Activated T-helper 2 cell treated with anti-CD3 and anti-CD28 coated beads, Interferon-gamma antibody, Interleukin-2, Interleukin-4, amounts not matched to agents 10 μg/mL and 5 μg/mL and 100 μg/mL, durations not matched to agents 14 hours and 24 hours and 36 hours (primary cell): ENCODE data around the gene TWIST2. TPM values are rescaled to one million over a fixed set of nuclear protein-coding genes. Genes with fewer than 3 reads are reported as not detected.

Experiments used
- DNase-seq: peaks from one replicate; pipeline ENCODE4 v3.0.0; 2021; ENCODE audit warnings: low spot score
- H3K27ac Mint-ChIP-seq: one replicate; pipeline ENCODE4 v1.8.0; 2021; ENCODE audit warnings: mixed read lengths
- H3K27me3 Mint-ChIP-seq: one replicate; pipeline ENCODE4 v1.8.0; 2021; ENCODE audit warnings: low read depth, mixed read lengths
- H3K36me3 Mint-ChIP-seq: one replicate; pipeline ENCODE4 v1.8.0; 2021; ENCODE audit warnings: low read depth, mixed read lengths
- H3K4me1 Mint-ChIP-seq: one replicate; pipeline ENCODE4 v1.8.0; 2021; ENCODE audit warnings: low read depth, mixed read lengths
- H3K4me3 Mint-ChIP-seq: one replicate; pipeline ENCODE4 v1.8.0; 2021; ENCODE audit warnings: low read depth, mild to moderate bottlenecking, moderate library complexity, mixed read lengths
- H3K9me3 Mint-ChIP-seq: one replicate; pipeline ENCODE4 v1.8.0; 2021; ENCODE audit warnings: mixed read lengths
- intact Hi-C: fragments of 100-400 bp; cut with micrococcal nuclease; formaldehyde crosslinking; loops from one replicate; pipeline ENCODE4 v1.15.1; 2023
- total RNA-seq: library from RNA; stranded (reverse); gene quantifications from 2 replicates; pipeline ENCODE4 v1.2.3, GENCODE V29; 2022

The TWIST2 gene
- total RNA-seq, 1 donor from 2014 or later: not detected

GRCh38 chr2:238884122-238884811, 36.4 kb downstream of the TWIST2 start:
- H3K9me3 Mint-ChIP-seq: no peaks in the 10 kb centered on the region
- intact Hi-C loops: no loop called here

GRCh38 chr2:238884812-238885408, 37.0 kb downstream of the TWIST2 start:
- no peaks in the 10 kb centered on the region for H3K4me1 Mint-ChIP-seq
- intact Hi-C loops: no loop called here

More at GRCh38 chr2:238884122-238884811, 36.4 kb downstream of the TWIST2 start:
- H3K27ac Mint-ChIP-seq: no peak overlapping the region
- no peaks in the 10 kb centered on the region for H3K36me3 Mint-ChIP-seq
- H3K27me3 Mint-ChIP-seq: no peaks in the 10 kb centered on the region
- H3K4me3 Mint-ChIP-seq: no peak overlapping the region
- no peaks in the 10 kb centered on the region for H3K4me1 Mint-ChIP-seq
- DNase-seq: no peak

GRCh38 chr2:238886453-238887094, 38.7 kb downstream of the TWIST2 start:
- H3K27me3 Mint-ChIP-seq: no peaks in the 10 kb centered on the region
- no peaks in the 10 kb centered on the region for H3K36me3 Mint-ChIP-seq
- no peaks in the 10 kb centered on the region for H3K4me1 Mint-ChIP-seq
- intact Hi-C loops: no loop called here
- no peaks in the 10 kb centered on the region for H3K9me3 Mint-ChIP-seq
- H3K4me3 Mint-ChIP-seq: no peak overlapping the region
- no peak overlapping the region for H3K27ac Mint-ChIP-seq
- DNase-seq: no peak

More at GRCh38 chr2:238884812-238885408, 37.0 kb downstream of the TWIST2 start:
- no peaks in the 10 kb centered on the region for H3K27me3 Mint-ChIP-seq
- DNase-seq: no peak
- no peak overlapping the region for H3K4me3 Mint-ChIP-seq
- no peaks in the 10 kb centered on the region for H3K9me3 Mint-ChIP-seq
- no peaks in the 10 kb centered on the region for H3K36me3 Mint-ChIP-seq
- H3K27ac Mint-ChIP-seq: no peak overlapping the region

DNA sequence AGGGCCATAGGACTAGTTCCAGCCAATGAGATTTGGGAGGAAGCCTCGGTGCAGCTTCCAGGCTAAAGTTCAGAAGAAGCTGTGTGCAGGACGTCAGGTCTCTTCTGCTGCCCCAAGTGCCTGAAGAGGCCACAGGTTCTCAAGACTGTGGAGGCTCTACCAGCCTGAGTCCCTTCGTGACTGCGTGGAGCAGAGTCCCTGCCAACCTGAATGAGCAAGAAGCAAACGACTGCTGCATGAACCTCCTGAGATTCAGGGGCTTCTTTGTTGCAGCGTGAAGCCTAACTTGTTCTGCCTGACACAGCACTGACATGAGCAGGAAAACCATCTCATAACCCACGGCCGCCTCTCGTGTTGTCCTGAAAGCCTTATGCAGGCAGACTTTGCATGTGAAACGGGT, 39.7 kb downstream of the TWIST2 start:
- intact Hi-C loops: no loop called here
- H3K9me3 Mint-ChIP-seq: no peaks in the 10 kb centered on the region
- H3K27ac Mint-ChIP-seq: no peak overlapping the region
- H3K27me3 Mint-ChIP-seq: no peaks in the 10 kb centered on the region
- no peaks in the 10 kb centered on the region for H3K36me3 Mint-ChIP-seq
- H3K4me1 Mint-ChIP-seq: no peaks in the 10 kb centered on the region
- no peak overlapping the region for H3K4me3 Mint-ChIP-seq
- DNase-seq: no peak

DNA sequence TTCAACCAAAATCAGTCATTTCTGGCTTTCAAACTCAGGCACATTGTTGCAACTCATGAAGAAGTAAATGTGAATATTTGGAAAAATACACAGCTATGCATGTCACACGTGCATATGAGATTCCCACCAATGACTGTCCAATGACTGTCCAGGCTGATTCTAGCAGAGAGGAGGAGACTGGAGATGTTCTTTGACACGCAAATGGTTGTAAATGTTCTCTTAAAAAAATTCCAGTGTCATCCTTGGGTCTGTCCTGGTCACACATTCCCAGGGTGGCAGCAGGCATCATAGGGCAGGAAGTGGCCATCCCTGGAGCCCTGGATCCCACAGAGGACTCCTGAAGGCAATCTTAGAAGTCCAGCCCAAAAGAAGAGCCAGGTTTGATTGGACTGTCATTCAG, 40.9 kb downstream of the TWIST2 start:
- H3K4me3 Mint-ChIP-seq: no peak overlapping the region
- H3K27me3 Mint-ChIP-seq: no peaks in the 10 kb centered on the region
- no peak for DNase-seq
- no peaks in the 10 kb centered on the region for H3K9me3 Mint-ChIP-seq
- intact Hi-C loops: no loop called here
- no peaks in the 10 kb centered on the region for H3K36me3 Mint-ChIP-seq
- H3K4me1 Mint-ChIP-seq: no peaks in the 10 kb centered on the region
- H3K27ac Mint-ChIP-seq: no peak overlapping the region

DNA sequence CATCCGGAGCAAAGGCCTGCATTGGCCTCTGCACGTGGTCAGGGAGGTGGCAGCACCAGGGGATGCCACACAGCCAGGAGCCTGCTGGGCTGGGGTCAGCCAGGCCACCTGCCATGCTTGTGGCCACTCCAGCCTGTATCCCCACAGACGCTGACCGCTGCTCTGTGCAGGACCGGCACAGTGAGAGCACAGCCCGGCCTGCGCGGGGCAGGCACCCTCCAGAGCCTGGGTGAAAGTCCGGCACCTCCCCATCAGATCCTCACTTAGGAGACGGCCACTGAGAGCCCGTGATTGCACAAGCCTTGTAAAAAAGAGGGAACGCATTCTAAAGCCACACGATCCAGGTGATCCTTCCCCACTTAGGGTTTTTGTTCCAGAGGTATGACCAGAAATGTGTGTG, 42.2 kb downstream of the TWIST2 start:
- DNase-seq: no peak
- no peaks in the 10 kb centered on the region for H3K4me1 Mint-ChIP-seq
- intact Hi-C loops: no loop called here
- H3K9me3 Mint-ChIP-seq: no peaks in the 10 kb centered on the region
- no peaks in the 10 kb centered on the region for H3K27me3 Mint-ChIP-seq
- no peak overlapping the region for H3K4me3 Mint-ChIP-seq
- H3K36me3 Mint-ChIP-seq: no peaks in the 10 kb centered on the region
- no peak overlapping the region for H3K27ac Mint-ChIP-seq

GRCh38 chr2:238890618-238891456, 43.0 kb downstream of the TWIST2 start:
- DNase-seq: no peak
- Mint-ChIP-seq H3K4me1 (no peaks in the 10 kb centered on the region), H3K4me3 (no peak overlapping the region), H3K27me3 (no peaks in the 10 kb centered on the region), H3K9me3 (no peaks in the 10 kb centered on the region), H3K27ac (no peak overlapping the region), H3K36me3 (no peaks in the 10 kb centered on the region)
- intact Hi-C loops: no loop called here

DNA sequence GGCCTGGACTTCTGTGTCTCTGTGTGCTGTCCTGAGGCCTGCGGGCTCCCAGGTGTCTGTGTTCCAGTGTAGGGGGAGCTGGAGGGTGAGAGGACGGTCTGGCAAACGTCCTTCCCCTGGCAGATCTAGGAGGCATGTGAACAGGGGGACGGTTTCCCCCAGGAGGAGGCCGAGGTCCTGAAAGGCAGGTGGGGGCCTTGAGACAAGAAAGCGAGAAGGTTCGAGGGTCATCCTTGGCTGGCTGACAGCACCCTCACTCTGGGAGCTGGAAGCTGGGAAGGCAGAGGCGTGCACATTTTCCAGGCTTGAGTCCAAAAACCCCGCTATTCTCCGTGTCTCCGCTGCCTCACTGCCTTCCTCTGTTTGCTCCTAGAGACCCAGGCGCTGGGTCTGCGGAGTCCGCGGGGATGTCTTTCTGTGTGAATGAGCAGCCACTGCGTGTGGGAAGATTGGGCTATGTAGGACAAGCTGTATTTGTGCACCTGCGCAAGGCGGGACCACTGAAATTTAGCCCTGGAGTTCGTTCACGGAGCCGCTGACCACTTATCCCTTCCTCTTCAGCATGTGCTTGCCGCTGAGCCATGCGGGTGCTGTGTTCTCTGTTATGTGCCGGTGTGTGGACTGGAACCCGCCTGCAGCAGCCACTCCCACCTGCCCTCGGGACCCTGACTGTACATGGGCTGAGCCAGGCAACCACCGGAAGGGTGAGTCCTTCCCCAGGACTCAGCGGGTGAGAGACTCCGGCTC, 43.7 kb downstream of the TWIST2 start:
- Mint-ChIP-seq H3K4me3 (no peak overlapping the region), H3K4me1 (no peaks in the 10 kb centered on the region), H3K27ac (no peak overlapping the region), H3K27me3 (no peaks in the 10 kb centered on the region), H3K36me3 (no peaks in the 10 kb centered on the region), H3K9me3 (no peaks in the 10 kb centered on the region)
- intact Hi-C loops: no loop called here
- DNase-seq: no peak

GRCh38 chr2:238892204-238892500, 44.3 kb downstream of the TWIST2 start:
- H3K9me3 Mint-ChIP-seq: no peaks in the 10 kb centered on the region
- intact Hi-C loops: no loop called here
- no peak overlapping the region for H3K4me3 Mint-ChIP-seq
- no peaks in the 10 kb centered on the region for H3K4me1 Mint-ChIP-seq
- no peaks in the 10 kb centered on the region for H3K36me3 Mint-ChIP-seq
- H3K27me3 Mint-ChIP-seq: no peaks in the 10 kb centered on the region
- no peak for DNase-seq
- no peak overlapping the region for H3K27ac Mint-ChIP-seq

GRCh38 chr2:238892796-238893195, 44.9 kb downstream of the TWIST2 start:
- no peaks in the 10 kb centered on the region for H3K36me3 Mint-ChIP-seq
- no peaks in the 10 kb centered on the region for H3K27me3 Mint-ChIP-seq
- no peak overlapping the region for H3K27ac Mint-ChIP-seq
- DNase-seq: no peak
- no peaks in the 10 kb centered on the region for H3K4me1 Mint-ChIP-seq
- no peaks in the 10 kb centered on the region for H3K9me3 Mint-ChIP-seq
- H3K4me3 Mint-ChIP-seq: no peak overlapping the region
- intact Hi-C loops: no loop called here

GRCh38 chr2:238893349-238894000, 45.6 kb downstream of the TWIST2 start:
- DNase-seq: no peak

More at GRCh38 chr2:238893349-238894000, 45.6 kb downstream of the TWIST2 start:
- no peaks in the 10 kb centered on the region for H3K36me3 Mint-ChIP-seq
- H3K9me3 Mint-ChIP-seq: no peaks in the 10 kb centered on the region
- intact Hi-C loops: no loop called here
- no peak overlapping the region for H3K27ac Mint-ChIP-seq
- no peaks in the 10 kb centered on the region for H3K4me1 Mint-ChIP-seq
- no peak overlapping the region for H3K4me3 Mint-ChIP-seq
- H3K27me3 Mint-ChIP-seq: no peaks in the 10 kb centered on the region
